Erythroblast (primary cell): ENCODE measurements around the gene MYO1D.
A peak's percentile ranks its signal among the peaks of the same experiment; 100 is the strongest.

Source experiments
- GATA1 ChIP-seq: IDR thresholded peaks from 2 replicates; pipeline ENCODE4 v1.6.1; 2011; ENCODE audit warnings: low read depth, mild to moderate bottlenecking, control low read depth, low read length, moderate library complexity
- POLR2A ChIP-seq: IDR thresholded peaks from 2 replicates; pipeline ENCODE4 v1.6.1; 2011; ENCODE audit warnings: mild to moderate bottlenecking, low read length

DNA sequence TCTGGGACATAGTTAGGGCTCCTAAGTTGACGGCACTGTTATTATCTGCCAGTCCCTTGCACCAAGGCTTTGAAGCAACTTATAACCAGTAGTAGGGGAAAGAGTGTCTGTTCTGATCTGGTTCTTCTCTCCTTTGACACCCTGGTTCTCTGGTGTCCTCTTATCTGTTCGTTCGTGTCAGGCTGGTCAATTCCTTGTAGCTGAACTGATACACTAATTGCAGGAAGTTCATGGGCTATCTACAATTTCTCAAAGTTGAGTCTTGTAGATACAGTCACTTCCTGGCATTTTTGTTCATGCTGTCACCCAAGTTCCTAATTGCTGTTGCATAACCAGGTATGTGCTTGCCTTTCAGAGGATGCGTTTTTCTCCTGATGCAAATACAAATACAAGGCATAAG is 17.3 kb upstream of the MYO1D start:
- TF ChIP-seq POLR2A (peak; percentile 53), GATA1 (no peak)
